Measurements from ENCODE around the gene CCL14. TPM values are rescaled to one million over a fixed set of nuclear protein-coding genes. Genes with fewer than 3 reads are reported as not detected.
A peak's percentile ranks its signal among the peaks of the same experiment; 100 is the strongest.

Gene CCL14
- total and polyA plus RNA-seq, 4 donors: 2.9 to 66.0 (median 28.3) TPM

- 91% methylated on average over 1 of the region's 1 CpG for WGBS, 2 donors
- no peak overlapping the region for H3K27ac ChIP-seq (ENCODE audit: low read depth in 1 of 2, low read length in 1 of 2)
- ATAC-seq (ENCODE audit: insufficient read depth, low FRiP score) (no peak), DNase-seq (no peak)
- no peak overlapping the region for H3K9ac ChIP-seq (ENCODE audit: insufficient read depth in 1 of 2, low read length in 2 of 2)
- no peaks in the 10 kb centered on the region for H3K36me3 ChIP-seq (ENCODE audit: control insufficient read depth in 4 of 4, insufficient read depth in 4 of 4, low read length in 4 of 4)
- no peak for TF ChIP-seq CTCF (IDR thresholded peaks at IDR 0.05; ENCODE audit: control extremely low read depth, extremely low read depth)
- no peaks in the 10 kb centered on the region for H3K27me3 ChIP-seq (ENCODE audit: control insufficient read depth in 3 of 3, insufficient read depth in 3 of 3, low read length in 2 of 3)
- peaks cover 0 to 3% (median 2%) of the 10 kb centered on the region in 5 donors for H3K4me1 ChIP-seq (ENCODE audit: control insufficient read depth in 5 of 5, insufficient read depth in 5 of 5, low read length in 5 of 5)
- H3K4me3 ChIP-seq: no peak overlapping the region
- H3K9me3 ChIP-seq (ENCODE audit: control insufficient read depth in 4 of 4, insufficient read depth in 3 of 4, low read length in 3 of 4): no peaks in the 10 kb centered on the region
Measured at GRCh38 chr17:35972066-35972465, 14.5 kb downstream of the CCL14 start.

- ATAC-seq (ENCODE audit: insufficient read depth, low FRiP score) (peak; percentile 41), DNase-seq (peak; percentile 83 to 91 (median 87))
- Histone ChIP-seq H3K4me1 (ENCODE audit: control insufficient read depth in 5 of 5, insufficient read depth in 5 of 5, low read length in 5 of 5) (peaks cover 0 to 3% (median 2%) of the 10 kb centered on the region in 5 donors), H3K9ac (ENCODE audit: insufficient read depth in 1 of 2, low read length in 2 of 2) (no peak overlapping the region), H3K36me3 (ENCODE audit: control insufficient read depth in 4 of 4, insufficient read depth in 4 of 4, low read length in 4 of 4) (no peaks in the 10 kb centered on the region), H3K27me3 (ENCODE audit: control insufficient read depth in 3 of 3, insufficient read depth in 3 of 3, low read length in 2 of 3) (no peaks in the 10 kb centered on the region), H3K4me3 (no peak overlapping the region), H3K9me3 (ENCODE audit: control insufficient read depth in 4 of 4, insufficient read depth in 3 of 4, low read length in 3 of 4) (no peaks in the 10 kb centered on the region), H3K27ac (ENCODE audit: low read depth in 1 of 2, low read length in 1 of 2) (no peak overlapping the region)
- WGBS, 2 donors: 31 to 41% methylated on average over 8 of the region's 8 CpGs
- peak; percentile 91 for TF ChIP-seq CTCF (IDR thresholded peaks at IDR 0.05; ENCODE audit: control extremely low read depth, extremely low read depth)
Measured at GRCh38 chr17:35969558-35970380, 16.8 kb downstream of the CCL14 start.

- ATAC-seq (ENCODE audit: insufficient read depth, low FRiP score): no peak
- 84 to 88% methylated on average over 10 of the region's 10 CpGs for WGBS, 2 donors
Measured at GRCh38 chr17:35968520-35969054, 17.9 kb downstream of the CCL14 start.

More at GRCh38 chr17:35968520-35969054, 17.9 kb downstream of the CCL14 start:
- Histone ChIP-seq H3K4me1 (ENCODE audit: control insufficient read depth in 5 of 5, insufficient read depth in 5 of 5, low read length in 5 of 5) (peaks cover 0 to 3% (median 0%) of the 10 kb centered on the region in 5 donors), H3K9ac (ENCODE audit: insufficient read depth in 1 of 2, low read length in 2 of 2) (no peak overlapping the region), H3K27me3 (ENCODE audit: control insufficient read depth in 3 of 3, insufficient read depth in 3 of 3, low read length in 2 of 3) (no peaks in the 10 kb centered on the region), H3K36me3 (ENCODE audit: control insufficient read depth in 4 of 4, insufficient read depth in 4 of 4, low read length in 4 of 4) (no peaks in the 10 kb centered on the region), H3K27ac (ENCODE audit: low read depth in 1 of 2, low read length in 1 of 2) (no peak overlapping the region), H3K4me3 (no peak overlapping the region), H3K9me3 (ENCODE audit: control insufficient read depth in 4 of 4, insufficient read depth in 3 of 4, low read length in 3 of 4) (no peaks in the 10 kb centered on the region)
- TF ChIP-seq CTCF (IDR thresholded peaks at IDR 0.05; ENCODE audit: control extremely low read depth, extremely low read depth): no peak
- no peak for DNase-seq

Data from lung (tissue), 12 donors.